Calu3 (cell line): ENCODE data around the gene TEX14. TPM values are rescaled to one million over a fixed set of nuclear protein-coding genes. Genes with fewer than 3 reads are reported as not detected.

Source experiments
- BruUV-seq: library from RNA; stranded (reverse); fragments of 400-500 nt; replicated peaks from 2 replicates; lab custom pipeline; 2021; lab: Mats Ljungman, UMichigan
- CTCF ChIA-PET: fragments of 300-600 bp; sonication (Branson Sonifier 250); formaldehyde crosslinking; loops from one replicate; lab custom pipeline; 2022; ENCODE audit warnings: antibody characterized with exemption; lab: Charles Lee
- DNase-seq: peaks from one replicate; pipeline ENCODE4 v3.0.0; 2022
- H3K27ac Mint-ChIP-seq: one replicate; pipeline ENCODE4 v1.8.0; 2022; ENCODE audit warnings: mixed read lengths; ENCODE audit not compliant: unreplicated experiment
- H3K27me3 Mint-ChIP-seq: one replicate; pipeline ENCODE4 v1.8.0; 2022; ENCODE audit warnings: mixed read lengths; ENCODE audit not compliant: unreplicated experiment
- H3K36me3 Mint-ChIP-seq: one replicate; pipeline ENCODE4 v1.8.0; 2022; ENCODE audit warnings: mild to moderate bottlenecking, moderate library complexity, mixed read lengths; ENCODE audit not compliant: insufficient read depth, unreplicated experiment
- H3K4me1 Mint-ChIP-seq: one replicate; pipeline ENCODE4 v1.8.0; 2022; ENCODE audit warnings: mild to moderate bottlenecking, low read depth, mixed read lengths; ENCODE audit not compliant: unreplicated experiment
- H3K4me3 Mint-ChIP-seq: one replicate; pipeline ENCODE4 v1.8.0; 2022; ENCODE audit warnings: mild to moderate bottlenecking, low read depth, moderate library complexity, mixed read lengths; ENCODE audit not compliant: unreplicated experiment
- H3K9me3 Mint-ChIP-seq: one replicate; pipeline ENCODE4 v1.8.0; 2022; ENCODE audit warnings: low read depth, mixed read lengths; ENCODE audit not compliant: unreplicated experiment
- CTCF ChIP-seq: fragments of 200-600 bp; IDR thresholded peaks from one replicate; pipeline ENCODE4 v1.8.0; 2022; ENCODE audit warnings: antibody characterized with exemption; ENCODE audit not compliant: unreplicated experiment
- intact Hi-C: fragments of 100-400 bp; cut with micrococcal nuclease; formaldehyde crosslinking; loops from one replicate; pipeline ENCODE4 v1.10.0; 2022; ENCODE audit not compliant: unreplicated experiment
- total RNA-seq: library from RNA; stranded (reverse); gene quantifications from 2 replicates; pipeline ENCODE4 v1.2.3, GENCODE V29; 2022

TEX14 gene
- total RNA-seq, 1 experiment from 2014 or later, result 0.07 TPM

DNA sequence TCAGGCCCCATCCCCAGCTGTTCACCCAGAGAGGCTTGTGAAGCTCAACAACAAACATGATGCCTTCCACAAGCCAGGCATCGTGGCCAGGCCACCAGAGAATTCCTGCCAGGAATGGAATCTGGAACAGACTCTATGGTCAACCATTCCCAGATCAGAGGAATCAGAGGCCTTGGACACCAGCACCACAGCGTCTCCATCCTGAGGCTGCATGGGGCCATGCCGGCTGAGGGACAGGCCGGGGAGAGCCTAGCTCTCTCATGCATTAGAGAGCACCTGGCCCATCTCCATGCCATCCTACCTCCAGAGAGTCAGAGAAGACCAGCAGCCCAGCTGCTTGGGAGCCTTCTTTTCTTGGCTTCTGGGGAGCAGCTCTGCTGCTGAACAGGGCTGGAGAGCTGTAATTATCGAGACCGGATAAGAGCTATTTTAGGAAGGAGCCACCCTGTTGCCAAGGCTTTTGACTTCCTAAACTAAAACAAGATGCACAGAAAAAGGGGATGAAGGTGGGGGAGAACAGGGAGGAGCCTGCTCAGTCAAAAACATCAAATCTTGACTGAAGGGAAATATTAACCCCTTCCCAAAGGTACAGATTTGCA, 152.9 kb downstream of the TEX14 start:
- intact Hi-C loops, result no loop called here
- DNase-seq, result no peak
- no peak for TF ChIP-seq CTCF
- Mint-ChIP-seq H3K27ac (no peak overlapping the region), H3K4me3 (no peak overlapping the region), H3K27me3 (peaks cover 64% of the 10 kb centered on the region), H3K36me3 (no peaks in the 10 kb centered on the region), H3K4me1 (peaks cover 8% of the 10 kb centered on the region), H3K9me3 (no peaks in the 10 kb centered on the region)
- BruUV-seq, result no TSS peak
- CTCF ChIA-PET, result no interaction called here

GRCh38 chr17:58537266-58537665, 154.6 kb downstream of the TEX14 start:
- TF ChIP-seq CTCF, result no peak
- intact Hi-C loops, result no loop called here
- BruUV-seq, result no TSS peak
- CTCF ChIA-PET, result no interaction called here
- H3K4me1 Mint-ChIP-seq, result peaks cover 8% of the 10 kb centered on the region
- H3K36me3 Mint-ChIP-seq, result no peaks in the 10 kb centered on the region
- no peak overlapping the region for H3K27ac Mint-ChIP-seq
- DNase-seq, result no peak
- H3K27me3 Mint-ChIP-seq, result peaks cover 64% of the 10 kb centered on the region
- no peaks in the 10 kb centered on the region for H3K9me3 Mint-ChIP-seq
- no peak overlapping the region for H3K4me3 Mint-ChIP-seq

- peaks cover 60% of the 10 kb centered on the region for H3K27me3 Mint-ChIP-seq
- no peak for TF ChIP-seq CTCF
- no peaks in the 10 kb centered on the region for H3K9me3 Mint-ChIP-seq
- no peak overlapping the region for H3K27ac Mint-ChIP-seq
- no peaks in the 10 kb centered on the region for H3K36me3 Mint-ChIP-seq
- CTCF ChIA-PET, result interaction anchor here (1.2 kb wide), 1 partner anchor 9 kb away, joined by 3 read pairs; no protein-coding TSS in a partner anchor
- peaks cover 8% of the 10 kb centered on the region for H3K4me1 Mint-ChIP-seq
- no peak overlapping the region for H3K4me3 Mint-ChIP-seq
- no peak for DNase-seq
- intact Hi-C loops, result no loop called here
- no TSS peak for BruUV-seq
These were observed 155.3 kb downstream of the TEX14 start for GRCh38 chr17:58536542-58536941.

GRCh38 chr17:58535431-58535830, 156.4 kb downstream of the TEX14 start:
- no peaks in the 10 kb centered on the region for H3K9me3 Mint-ChIP-seq
- BruUV-seq, result no TSS peak
- TF ChIP-seq CTCF, result no peak
- no peak for DNase-seq
- H3K4me1 Mint-ChIP-seq, result peaks cover 8% of the 10 kb centered on the region
- H3K4me3 Mint-ChIP-seq, result no peak overlapping the region
- intact Hi-C loops, result no loop called here
- peaks cover 56% of the 10 kb centered on the region for H3K27me3 Mint-ChIP-seq
- H3K36me3 Mint-ChIP-seq, result no peaks in the 10 kb centered on the region
- CTCF ChIA-PET, result no interaction called here
- no peak overlapping the region for H3K27ac Mint-ChIP-seq
